ENCODE measurements around the gene KATNBL1.

The KATNBL1 gene

DNA sequence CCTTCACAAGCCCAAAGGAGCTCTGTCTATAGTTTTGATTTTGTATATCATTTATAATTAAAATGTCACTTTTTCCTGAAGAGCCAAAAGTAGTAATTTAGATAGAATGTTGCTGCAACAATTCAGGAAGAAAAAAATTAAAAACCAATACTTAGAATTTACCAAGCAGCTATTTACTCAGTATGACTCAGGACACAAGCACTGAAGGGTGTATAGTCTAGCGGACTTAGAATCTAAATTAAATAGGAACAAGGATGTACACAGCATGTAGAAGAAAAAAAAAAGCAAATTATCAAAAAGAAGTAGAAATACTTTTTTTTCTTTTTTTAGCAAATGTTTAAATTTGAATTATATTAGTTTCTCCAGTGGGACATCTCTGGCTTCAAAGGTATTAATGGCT is 76.4 kb downstream of the KATNBL1 start:
- TF ChIP-seq TOX (CRISPR knock-in tag; IDR thresholded peaks at IDR 0.05; ENCODE audit: borderline replicate concordance): no peak
- TF ChIP-seq, protein P1, sequence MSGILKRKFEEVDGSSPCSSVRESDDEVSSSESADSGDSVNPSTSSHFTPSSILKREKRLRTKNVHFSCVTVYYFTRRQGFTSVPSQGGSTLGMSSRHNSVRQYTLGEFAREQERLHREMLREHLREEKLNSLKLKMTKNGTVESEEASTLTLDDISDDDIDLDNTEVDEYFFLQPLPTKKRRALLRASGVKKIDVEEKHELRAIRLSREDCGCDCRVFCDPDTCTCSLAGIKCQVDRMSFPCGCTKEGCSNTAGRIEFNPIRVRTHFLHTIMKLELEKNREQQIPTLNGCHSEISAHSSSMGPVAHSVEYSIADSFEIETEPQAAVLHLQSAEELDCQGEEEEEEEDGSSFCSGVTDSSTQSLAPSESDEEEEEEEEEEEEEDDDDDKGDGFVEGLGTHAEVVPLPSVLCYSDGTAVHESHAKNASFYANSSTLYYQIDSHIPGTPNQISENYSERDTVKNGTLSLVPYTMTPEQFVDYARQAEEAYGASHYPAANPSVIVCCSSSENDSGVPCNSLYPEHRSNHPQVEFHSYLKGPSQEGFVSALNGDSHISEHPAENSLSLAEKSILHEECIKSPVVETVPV (CRISPR knock-in tag; IDR thresholded peaks at IDR 0.05): no peak
- TF ChIP-seq ZFP3 (CRISPR knock-in tag; IDR thresholded peaks at IDR 0.05): no peak
- no peak for TF ChIP-seq BACH2 (CRISPR knock-in tag; IDR thresholded peaks at IDR 0.05; ENCODE audit: borderline replicate concordance)
- no peak for TF ChIP-seq SNAI2 (CRISPR knock-in tag; IDR thresholded peaks at IDR 0.05)
- TF ChIP-seq, protein P2, sequence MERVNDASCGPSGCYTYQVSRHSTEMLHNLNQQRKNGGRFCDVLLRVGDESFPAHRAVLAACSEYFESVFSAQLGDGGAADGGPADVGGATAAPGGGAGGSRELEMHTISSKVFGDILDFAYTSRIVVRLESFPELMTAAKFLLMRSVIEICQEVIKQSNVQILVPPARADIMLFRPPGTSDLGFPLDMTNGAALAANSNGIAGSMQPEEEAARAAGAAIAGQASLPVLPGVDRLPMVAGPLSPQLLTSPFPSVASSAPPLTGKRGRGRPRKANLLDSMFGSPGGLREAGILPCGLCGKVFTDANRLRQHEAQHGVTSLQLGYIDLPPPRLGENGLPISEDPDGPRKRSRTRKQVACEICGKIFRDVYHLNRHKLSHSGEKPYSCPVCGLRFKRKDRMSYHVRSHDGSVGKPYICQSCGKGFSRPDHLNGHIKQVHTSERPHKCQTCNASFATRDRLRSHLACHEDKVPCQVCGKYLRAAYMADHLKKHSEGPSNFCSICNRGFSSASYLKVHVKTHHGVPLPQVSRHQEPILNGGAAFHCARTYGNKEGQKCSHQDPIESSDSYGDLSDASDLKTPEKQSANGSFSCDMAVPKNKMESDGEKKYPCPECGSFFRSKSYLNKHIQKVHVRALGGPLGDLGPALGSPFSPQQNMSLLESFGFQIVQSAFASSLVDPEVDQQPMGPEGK (CRISPR knock-in tag; IDR thresholded peaks at IDR 0.05; ENCODE audit: borderline replicate concordance): no peak
- TF ChIP-seq PPARA (CRISPR knock-in tag; IDR thresholded peaks at IDR 0.05; ENCODE audit: borderline replicate concordance): no peak
- no peak for TF ChIP-seq ZNF565 (CRISPR knock-in tag; conservative IDR thresholded peaks at IDR 0.05; ENCODE audit: low read depth)
- TF ChIP-seq, protein P3, sequence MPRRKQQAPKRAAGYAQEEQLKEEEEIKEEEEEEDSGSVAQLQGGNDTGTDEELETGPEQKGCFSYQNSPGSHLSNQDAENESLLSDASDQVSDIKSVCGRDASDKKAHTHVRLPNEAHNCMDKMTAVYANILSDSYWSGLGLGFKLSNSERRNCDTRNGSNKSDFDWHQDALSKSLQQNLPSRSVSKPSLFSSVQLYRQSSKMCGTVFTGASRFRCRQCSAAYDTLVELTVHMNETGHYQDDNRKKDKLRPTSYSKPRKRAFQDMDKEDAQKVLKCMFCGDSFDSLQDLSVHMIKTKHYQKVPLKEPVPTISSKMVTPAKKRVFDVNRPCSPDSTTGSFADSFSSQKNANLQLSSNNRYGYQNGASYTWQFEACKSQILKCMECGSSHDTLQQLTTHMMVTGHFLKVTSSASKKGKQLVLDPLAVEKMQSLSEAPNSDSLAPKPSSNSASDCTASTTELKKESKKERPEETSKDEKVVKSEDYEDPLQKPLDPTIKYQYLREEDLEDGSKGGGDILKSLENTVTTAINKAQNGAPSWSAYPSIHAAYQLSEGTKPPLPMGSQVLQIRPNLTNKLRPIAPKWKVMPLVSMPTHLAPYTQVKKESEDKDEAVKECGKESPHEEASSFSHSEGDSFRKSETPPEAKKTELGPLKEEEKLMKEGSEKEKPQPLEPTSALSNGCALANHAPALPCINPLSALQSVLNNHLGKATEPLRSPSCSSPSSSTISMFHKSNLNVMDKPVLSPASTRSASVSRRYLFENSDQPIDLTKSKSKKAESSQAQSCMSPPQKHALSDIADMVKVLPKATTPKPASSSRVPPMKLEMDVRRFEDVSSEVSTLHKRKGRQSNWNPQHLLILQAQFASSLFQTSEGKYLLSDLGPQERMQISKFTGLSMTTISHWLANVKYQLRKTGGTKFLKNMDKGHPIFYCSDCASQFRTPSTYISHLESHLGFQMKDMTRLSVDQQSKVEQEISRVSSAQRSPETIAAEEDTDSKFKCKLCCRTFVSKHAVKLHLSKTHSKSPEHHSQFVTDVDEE (CRISPR knock-in tag; IDR thresholded peaks at IDR 0.05): no peak
- no peak for TF ChIP-seq ZC3H10 (CRISPR knock-in tag; IDR thresholded peaks at IDR 0.05)
- no peak for ATAC-seq

DNA sequence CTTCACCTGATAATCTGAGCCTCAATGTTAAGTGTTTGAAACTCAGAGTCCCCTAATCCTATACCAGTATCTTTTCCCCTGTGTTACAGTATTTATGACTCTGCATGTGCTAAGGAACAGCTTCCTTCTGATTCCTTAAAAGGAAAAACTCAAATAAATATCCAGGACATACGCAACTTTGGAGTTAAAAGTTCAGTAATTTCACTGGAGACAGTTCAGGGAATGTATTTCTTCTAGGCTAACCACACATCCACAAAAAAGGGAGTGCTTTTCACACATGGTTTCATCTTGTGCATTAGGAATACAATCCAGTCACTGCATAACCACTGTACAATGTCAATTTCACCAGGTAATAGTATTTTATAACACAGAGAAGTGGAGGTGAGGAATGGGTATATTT is 77.0 kb downstream of the KATNBL1 start:
- no peak for ATAC-seq
- no peak for TF ChIP-seq PPARA (CRISPR knock-in tag; IDR thresholded peaks at IDR 0.05; ENCODE audit: borderline replicate concordance)
- no peak for TF ChIP-seq SNAI2 (CRISPR knock-in tag; IDR thresholded peaks at IDR 0.05)
- TF ChIP-seq, protein P2 (CRISPR knock-in tag; IDR thresholded peaks at IDR 0.05; ENCODE audit: borderline replicate concordance): no peak
- TF ChIP-seq ZNF8 (CRISPR knock-in tag; IDR thresholded peaks at IDR 0.05): no peak
- TF ChIP-seq TOX (CRISPR knock-in tag; IDR thresholded peaks at IDR 0.05; ENCODE audit: borderline replicate concordance): no peak
- TF ChIP-seq BACH2 (CRISPR knock-in tag; IDR thresholded peaks at IDR 0.05; ENCODE audit: borderline replicate concordance): no peak
- no peak for TF ChIP-seq ZNF565 (CRISPR knock-in tag; conservative IDR thresholded peaks at IDR 0.05; ENCODE audit: low read depth)
- no peak for TF ChIP-seq OSR1 (CRISPR knock-in tag; IDR thresholded peaks at IDR 0.05)
- TF ChIP-seq, protein P3 (CRISPR knock-in tag; IDR thresholded peaks at IDR 0.05): no peak
- TF ChIP-seq ARNTL (CRISPR knock-in tag; IDR thresholded peaks at IDR 0.05; ENCODE audit: borderline replicate concordance, low read depth): no peak
- no peak for TF ChIP-seq CSDC2 (CRISPR knock-in tag; IDR thresholded peaks at IDR 0.05)
- TF ChIP-seq GLIS3 (CRISPR knock-in tag; IDR thresholded peaks at IDR 0.05): no peak
- TF ChIP-seq, protein P4, sequence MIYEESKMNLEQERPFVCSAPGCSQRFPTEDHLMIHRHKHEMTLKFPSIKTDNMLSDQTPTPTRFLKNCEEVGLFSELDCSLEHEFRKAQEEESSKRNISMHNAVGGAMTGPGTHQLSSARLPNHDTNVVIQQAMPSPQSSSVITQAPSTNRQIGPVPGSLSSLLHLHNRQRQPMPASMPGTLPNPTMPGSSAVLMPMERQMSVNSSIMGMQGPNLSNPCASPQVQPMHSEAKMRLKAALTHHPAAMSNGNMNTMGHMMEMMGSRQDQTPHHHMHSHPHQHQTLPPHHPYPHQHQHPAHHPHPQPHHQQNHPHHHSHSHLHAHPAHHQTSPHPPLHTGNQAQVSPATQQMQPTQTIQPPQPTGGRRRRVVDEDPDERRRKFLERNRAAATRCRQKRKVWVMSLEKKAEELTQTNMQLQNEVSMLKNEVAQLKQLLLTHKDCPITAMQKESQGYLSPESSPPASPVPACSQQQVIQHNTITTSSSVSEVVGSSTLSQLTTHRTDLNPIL (CRISPR knock-in tag; IDR thresholded peaks at IDR 0.05; ENCODE audit: low read depth): no peak
- TF ChIP-seq, protein P1 (CRISPR knock-in tag; IDR thresholded peaks at IDR 0.05): no peak
- TF ChIP-seq ZFP30 (CRISPR knock-in tag; IDR thresholded peaks at IDR 0.05): no peak
